Mucosa of descending colon (tissue), 3 donors: ENCODE results near the gene CABLES2. TPM values are rescaled to one million over a fixed set of nuclear protein-coding genes. Genes with fewer than 3 reads are reported as not detected.
"Not testable (repeated sequence)": the region's sequence is repeated elsewhere in the genome, so short reads cannot be mapped to it uniquely, and the experiment has no call there.

Experiments used
- ATAC-seq: fragments of 200-7000 bp; cut with Tn5 transposase; one replicate; pipeline ENCODE4 v1.9.1; 2020; ENCODE audit warnings: mild to moderate bottlenecking, moderate library complexity
- DNase-seq, 3 donors: peaks; one replicate each; pipeline ENCODE4 v3.0.0-alpha.2; 2020
- H3K36me3 ChIP-seq: fragments of 200-600 bp; one replicate; pipeline ENCODE4 v1.8.0; 2021; ENCODE audit warnings: low read depth, mild to moderate bottlenecking
- H3K4me1 ChIP-seq: fragments of 200-600 bp; one replicate; pipeline ENCODE4 v1.8.0; 2021; ENCODE audit warnings: low read depth, mild to moderate bottlenecking
- H3K4me3 ChIP-seq: fragments of 200-600 bp; one replicate; pipeline ENCODE4 v1.8.0; 2021; ENCODE audit warnings: mild to moderate bottlenecking
- H3K9me3 ChIP-seq: fragments of 200-600 bp; one replicate; pipeline ENCODE4 v1.8.0; 2021; ENCODE audit warnings: mild to moderate bottlenecking
- intact Hi-C, 2 donors: fragments of 100-400 bp; cut with DNase I in 1 of 2; cut with micrococcal nuclease in 1 of 2; formaldehyde crosslinking; loops; one replicate each; pipeline versions ENCODE4 v1.11.0 to v1.11.1; 2022; cut with DNase I, micrococcal nuclease
- total RNA-seq, 3 donors: library from RNA; stranded (reverse); fragmentation: NEBNext Ultra II Directional in 2 of 3; extraction: Animal tissue kit (Norgen Biotek cat#: 25700) in 2 of 3; gene quantifications; one replicate each; pipeline versions ENCODE4 v1.2.1 to v1.2.4, GENCODE V29; 2021 to 2023
- TF ChIP-seq, protein P1 (sequence below): fragments of 200-600 bp; IDR thresholded peaks from one replicate; pipeline ENCODE4 v1.8.0; 2022; ENCODE audit warnings: antibody characterized with exemption, mild to moderate bottlenecking
- donor health status: DM: no; HTN: no; CAD: no; lungs with moderate emphysema.
- donor health status: DM: no; HTN: no; CAD: no.
- donor health status: DM: no; HTN: yes; CAD: no.

Gene CABLES2
- total RNA-seq, 3 donors from 2014 or later: 5.4 to 9.3 (median 6.6) TPM

DNA sequence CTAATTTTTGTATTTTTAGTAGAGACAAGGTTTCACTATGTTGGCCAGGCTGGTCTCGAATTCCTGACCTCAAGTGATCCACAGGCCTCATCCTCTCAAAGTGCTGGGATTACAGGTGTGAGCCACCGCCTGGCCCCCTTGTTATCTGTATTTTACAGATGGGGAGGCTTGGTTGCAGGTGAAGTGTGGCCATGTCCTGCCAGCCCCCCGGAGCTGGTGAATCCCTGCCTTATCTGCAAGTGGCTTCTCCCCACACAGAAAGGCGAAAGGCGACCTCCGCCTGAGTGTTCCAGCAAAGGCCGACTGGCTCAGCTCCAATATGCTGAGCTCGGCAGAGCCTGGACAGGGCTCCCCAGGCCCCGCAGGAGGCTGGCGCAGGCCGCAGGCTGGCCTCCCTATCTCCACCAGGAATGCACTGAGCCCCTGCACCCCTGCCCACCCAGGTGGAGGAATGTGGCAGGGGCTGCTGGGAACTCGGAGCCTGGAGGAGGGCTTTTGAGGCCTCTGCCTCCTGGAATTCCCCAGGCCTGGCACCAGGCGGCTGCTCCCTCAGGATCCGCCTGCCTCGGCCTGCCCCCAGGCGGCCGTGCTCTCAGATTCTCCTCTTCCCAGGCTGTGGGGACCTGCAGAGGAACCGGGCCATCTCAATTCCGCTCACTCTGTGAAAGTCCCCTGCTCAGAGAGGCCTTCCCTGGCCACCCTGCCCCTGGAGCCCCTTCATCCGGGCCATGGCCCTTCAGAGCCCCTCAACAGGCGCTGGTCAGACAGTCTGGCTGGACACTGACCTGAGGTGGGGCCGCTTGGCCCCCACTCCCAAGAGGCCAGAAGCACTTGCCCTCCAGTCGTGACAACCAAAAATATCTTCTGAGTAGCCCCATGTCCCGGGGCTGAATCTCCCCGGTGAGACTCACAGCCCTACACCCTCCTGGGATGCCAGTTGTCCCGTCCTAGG lies 30.7 kb downstream of the CABLES2 start:
- H3K4me3 ChIP-seq: no peak overlapping the region
- TF ChIP-seq, protein P1, sequence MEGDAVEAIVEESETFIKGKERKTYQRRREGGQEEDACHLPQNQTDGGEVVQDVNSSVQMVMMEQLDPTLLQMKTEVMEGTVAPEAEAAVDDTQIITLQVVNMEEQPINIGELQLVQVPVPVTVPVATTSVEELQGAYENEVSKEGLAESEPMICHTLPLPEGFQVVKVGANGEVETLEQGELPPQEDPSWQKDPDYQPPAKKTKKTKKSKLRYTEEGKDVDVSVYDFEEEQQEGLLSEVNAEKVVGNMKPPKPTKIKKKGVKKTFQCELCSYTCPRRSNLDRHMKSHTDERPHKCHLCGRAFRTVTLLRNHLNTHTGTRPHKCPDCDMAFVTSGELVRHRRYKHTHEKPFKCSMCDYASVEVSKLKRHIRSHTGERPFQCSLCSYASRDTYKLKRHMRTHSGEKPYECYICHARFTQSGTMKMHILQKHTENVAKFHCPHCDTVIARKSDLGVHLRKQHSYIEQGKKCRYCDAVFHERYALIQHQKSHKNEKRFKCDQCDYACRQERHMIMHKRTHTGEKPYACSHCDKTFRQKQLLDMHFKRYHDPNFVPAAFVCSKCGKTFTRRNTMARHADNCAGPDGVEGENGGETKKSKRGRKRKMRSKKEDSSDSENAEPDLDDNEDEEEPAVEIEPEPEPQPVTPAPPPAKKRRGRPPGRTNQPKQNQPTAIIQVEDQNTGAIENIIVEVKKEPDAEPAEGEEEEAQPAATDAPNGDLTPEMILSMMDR: no peak
- no peaks in the 10 kb centered on the region for H3K36me3 ChIP-seq
- ATAC-seq: peak; percentile 53
- no peaks in the 10 kb centered on the region for H3K9me3 ChIP-seq
- intact Hi-C loops: no loop called here
- peaks cover 3% of the 10 kb centered on the region for H3K4me1 ChIP-seq
- DNase-seq: no peak

DNA sequence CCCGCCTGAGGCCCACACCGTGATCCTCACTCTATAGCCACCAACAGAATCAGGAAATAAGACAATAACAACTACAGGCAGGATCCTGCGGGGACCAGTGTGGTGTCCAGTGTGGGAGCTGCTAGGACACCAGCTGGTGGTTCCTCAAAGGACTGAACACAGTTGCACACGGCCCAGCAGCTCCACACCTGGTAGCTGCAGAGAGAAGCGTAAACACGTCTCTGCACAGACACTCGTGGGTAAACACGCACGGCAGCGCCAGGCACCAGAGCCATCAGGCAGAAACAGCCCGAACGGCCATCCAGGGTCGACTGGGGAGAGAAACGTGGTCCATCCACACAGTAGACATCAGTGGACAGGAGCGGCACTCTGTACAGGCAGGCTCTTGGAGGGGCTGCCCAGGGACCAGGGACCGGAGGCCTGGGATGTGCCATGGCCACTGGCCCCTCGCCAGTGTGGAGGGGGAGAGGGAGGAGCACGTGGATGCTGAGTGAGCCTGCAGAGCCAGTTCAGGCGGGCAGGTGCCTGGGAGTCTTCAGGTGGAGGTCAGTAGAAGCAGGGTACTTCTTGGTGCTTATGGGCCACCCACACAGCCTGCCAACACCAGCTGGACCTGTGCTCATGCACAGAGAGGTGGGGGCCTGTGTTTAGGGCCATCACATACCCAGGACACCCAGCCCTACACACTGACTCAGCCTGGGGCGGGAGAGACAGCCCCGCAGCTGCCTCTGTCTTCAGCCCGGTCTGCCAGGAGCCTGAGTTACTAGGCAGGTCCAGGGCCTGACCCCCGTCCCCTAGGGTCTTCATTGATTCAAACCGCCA lies 32.5 kb downstream of the CABLES2 start:
- DNase-seq (no peak), ATAC-seq (no peak)
- Histone ChIP-seq H3K9me3 (no peaks in the 10 kb centered on the region), H3K36me3 (no peaks in the 10 kb centered on the region), H3K4me3 (no peak overlapping the region), H3K4me1 (peaks cover 3% of the 10 kb centered on the region)
- TF ChIP-seq, protein P1: no peak
- intact Hi-C loops: no loop called here

DNA sequence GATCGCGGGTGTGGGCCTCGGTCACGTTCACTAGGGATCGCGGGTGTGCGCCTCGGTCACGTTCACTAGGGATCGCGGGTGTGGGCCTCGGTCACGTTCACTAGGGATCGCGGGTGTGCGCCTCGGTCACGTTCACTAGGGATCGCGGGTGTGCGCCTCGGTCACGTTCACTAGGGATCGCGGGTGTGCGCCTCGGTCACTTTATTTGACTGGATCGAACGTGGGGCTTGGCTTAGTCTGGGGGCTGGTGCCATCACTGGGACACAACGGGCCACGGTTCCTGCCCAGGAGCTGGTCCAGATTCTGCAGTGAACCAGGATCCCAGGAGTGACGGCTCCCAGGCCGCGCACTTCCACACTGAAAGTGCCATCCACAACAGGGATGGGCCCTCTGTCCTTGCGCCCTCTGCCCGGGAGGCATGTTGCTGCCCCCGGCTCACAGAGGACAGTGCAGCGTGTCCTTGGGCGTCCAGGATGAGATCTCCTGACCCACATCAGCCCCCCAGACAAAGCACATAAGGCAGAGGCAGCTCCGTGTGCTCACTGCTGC lies 33.4 kb downstream of the CABLES2 start:
- H3K4me1 ChIP-seq, H3K9me3 ChIP-seq, H3K4me3 ChIP-seq, ATAC-seq, DNase-seq, H3K36me3 ChIP-seq, intact Hi-C loops: not testable (repeated sequence)

DNA sequence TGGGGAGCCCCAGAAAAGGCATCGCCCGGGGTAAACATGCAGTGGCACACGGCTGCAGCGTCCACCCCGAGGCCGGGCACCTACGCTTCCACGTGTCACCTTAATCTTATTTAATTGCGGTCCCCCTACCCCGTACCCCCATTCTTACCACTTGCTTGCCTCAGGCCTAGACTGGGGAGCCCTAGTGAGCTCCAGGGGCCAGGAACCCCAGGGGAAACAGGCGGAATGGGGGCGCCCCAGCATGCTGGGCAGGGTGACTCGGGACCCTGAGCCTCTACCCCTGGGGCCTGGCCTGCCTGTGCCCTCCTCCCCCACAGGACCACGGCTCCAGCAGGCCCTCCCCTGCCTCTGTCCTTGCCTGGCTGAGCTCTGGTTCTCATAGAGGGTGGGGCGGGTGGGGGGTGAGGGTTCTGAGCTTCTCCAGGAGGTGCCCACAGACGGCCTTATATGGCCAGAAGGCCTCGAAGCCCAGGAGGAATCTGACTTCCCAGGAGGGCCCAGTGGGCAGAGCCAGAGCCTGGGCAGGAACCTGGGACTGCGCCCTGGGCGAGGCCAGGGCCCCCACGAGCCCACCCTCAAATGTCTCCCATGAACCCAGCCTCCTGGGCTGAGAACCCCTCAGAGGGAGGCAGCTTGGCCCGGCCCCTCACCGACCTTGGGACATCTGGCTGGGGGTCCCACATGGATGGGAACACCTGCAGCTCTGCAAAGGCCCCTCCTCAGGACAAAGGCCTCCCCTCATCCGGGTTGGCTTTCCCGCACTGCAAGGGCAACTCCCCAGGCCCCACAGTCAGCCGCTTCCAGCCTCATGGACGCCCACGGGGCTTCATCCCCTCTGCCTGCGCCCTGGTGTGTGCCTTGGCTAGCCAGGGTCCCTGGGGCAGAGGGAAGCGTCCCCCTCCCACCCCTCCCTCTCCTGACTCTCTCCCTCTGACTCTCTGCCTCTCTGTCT lies 34.8 kb downstream of the CABLES2 start:
- Histone ChIP-seq H3K4me3 (no peak overlapping the region), H3K4me1 (peaks cover 21% of the 10 kb centered on the region), H3K9me3 (no peaks in the 10 kb centered on the region), H3K36me3 (no peaks in the 10 kb centered on the region)
- TF ChIP-seq, protein P1: no peak
- DNase-seq: no peak
- ATAC-seq: no peak
- intact Hi-C loops: no loop called here

DNA sequence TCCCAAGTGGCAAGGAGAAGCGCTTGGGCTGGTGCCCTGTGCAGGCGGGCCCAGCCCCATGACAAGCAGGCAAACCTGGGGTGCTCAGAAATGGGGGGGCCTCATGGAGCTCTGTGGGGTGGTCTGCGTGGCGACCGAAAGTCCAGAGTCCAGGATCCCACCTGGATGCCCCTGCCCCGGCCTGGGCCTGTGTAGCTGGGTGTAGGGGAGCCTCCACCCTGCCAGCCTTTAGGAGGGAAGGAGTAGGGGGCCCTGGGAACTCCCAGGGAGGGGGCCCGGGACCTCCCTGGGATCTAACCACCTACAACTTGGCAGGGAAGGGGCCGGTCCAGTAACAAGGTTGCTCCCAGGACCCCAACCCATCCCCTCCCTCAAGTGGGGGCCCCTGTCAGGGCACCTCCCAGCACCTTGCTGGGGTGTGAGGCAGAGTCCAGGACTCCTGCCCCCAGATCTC lies 35.5 kb downstream of the CABLES2 start:
- Histone ChIP-seq H3K4me1 (peaks cover 23% of the 10 kb centered on the region), H3K4me3 (no peak overlapping the region), H3K9me3 (no peaks in the 10 kb centered on the region), H3K36me3 (no peaks in the 10 kb centered on the region)
- ATAC-seq: no peak
- intact Hi-C loops: no loop called here
- DNase-seq: no peak
- TF ChIP-seq, protein P1: no peak
